GM23338 (cell line): ENCODE results near the gene MYPOP. TPM values are rescaled to one million over a fixed set of nuclear protein-coding genes. Genes with fewer than 3 reads are reported as not detected.

Source experiments
- ATAC-seq: fragments of 200-7000 bp; cut with Tn5 transposase; 3 replicates; pipeline ENCODE4 v1.9.1; 2020
- DNase-seq: peaks from one replicate; pipeline ENCODE4 v3.0.0-alpha.2; 2015; ENCODE audit warnings: low spot score
- H2AFZ ChIP-seq: fragments of 200-600 bp; sonication (generic); 2 replicates; pipeline ENCODE4 v1.8.0; 2016; ENCODE audit warnings: antibody characterized with exemption, mild to moderate bottlenecking, moderate library complexity
- H3F3A ChIP-seq: fragments of 200-600 bp; sonication (generic); replicated peaks from 2 replicates; pipeline ENCODE4 v1.8.0; 2017; ENCODE audit warnings: antibody characterized with exemption, mixed run types, low read depth
- H3K27ac ChIP-seq: fragments of 200-600 bp; sonication (generic); 2 replicates; pipeline ENCODE4 v1.6.1; 2016; ENCODE audit warnings: low read depth
- H3K27me3 ChIP-seq: fragments of 200-600 bp; sonication (generic); 2 replicates; pipeline ENCODE4 v1.8.0; 2016; ENCODE audit warnings: mild to moderate bottlenecking, mixed run types, moderate library complexity; ENCODE audit not compliant: insufficient read depth
- H3K36me3 ChIP-seq: fragments of 200-600 bp; sonication (generic); 2 replicates; pipeline ENCODE4 v1.8.0; 2016; ENCODE audit warnings: mild to moderate bottlenecking; ENCODE audit not compliant: insufficient read depth
- H3K4me1 ChIP-seq: fragments of 200-600 bp; sonication (generic); 2 replicates; pipeline ENCODE4 v1.8.0; 2016; ENCODE audit warnings: mild to moderate bottlenecking, moderate library complexity; ENCODE audit not compliant: insufficient read depth
- H3K4me2 ChIP-seq: fragments of 200-600 bp; sonication (generic); 2 replicates; pipeline ENCODE4 v1.7.1; 2017; ENCODE audit warnings: mixed run types
- H3K4me3 ChIP-seq: fragments of 200-600 bp; sonication (generic); 2 replicates; pipeline ENCODE4 v1.6.1; 2016; ENCODE audit warnings: mixed run types
- H3K79me2 ChIP-seq: fragments of 200-600 bp; sonication (generic); replicated peaks from 2 replicates; pipeline ENCODE4 v1.8.0; 2017; ENCODE audit warnings: mild to moderate bottlenecking; ENCODE audit not compliant: insufficient read depth
- H3K9me2 ChIP-seq: fragments of 200-600 bp; sonication (generic); 2 replicates; pipeline ENCODE4 v1.8.0; 2017; ENCODE audit not compliant: insufficient read depth
- H4K20me1 ChIP-seq: fragments of 200-600 bp; sonication (generic); replicated peaks from 2 replicates; pipeline ENCODE4 v1.8.0; 2017; ENCODE audit warnings: mild to moderate bottlenecking; ENCODE audit not compliant: insufficient read depth
- H3K27ac Mint-ChIP-seq: 2 replicates; pipeline ENCODE4 v1.8.0; 2020; ENCODE audit warnings: inconsistent platforms, mild to moderate bottlenecking, moderate library complexity, mixed read lengths
- H3K27me3 Mint-ChIP-seq: 3 replicates; pipeline ENCODE4 v1.8.0; 2022; ENCODE audit warnings: low read depth, mild to moderate bottlenecking, moderate library complexity, mixed read lengths, inconsistent platforms; ENCODE audit not compliant: insufficient read depth, poor library complexity
- H3K36me3 Mint-ChIP-seq: 3 replicates; pipeline ENCODE4 v1.8.0; 2021; ENCODE audit warnings: low read depth, mild to moderate bottlenecking, inconsistent platforms, moderate library complexity, mixed read lengths
- H3K4me1 Mint-ChIP-seq: 3 replicates; pipeline ENCODE4 v1.8.0; 2020; ENCODE audit warnings: mild to moderate bottlenecking, inconsistent platforms, mixed read lengths
- H3K4me3 Mint-ChIP-seq: 3 replicates; pipeline ENCODE4 v1.8.0; 2021; ENCODE audit warnings: moderate library complexity, mild to moderate bottlenecking, inconsistent platforms, mixed read lengths
- H3K9me3 Mint-ChIP-seq: 3 replicates; pipeline ENCODE4 v1.8.0; 2020; ENCODE audit warnings: moderate library complexity, mild to moderate bottlenecking, inconsistent platforms, mixed read lengths
- CREB1 ChIP-seq: fragments of 250-450 bp; sonication (Bioruptor Pico); IDR thresholded peaks from 2 replicates; pipeline ENCODE4 v1.5.0; 2020; ENCODE audit warnings: low read depth, mild to moderate bottlenecking, moderate library complexity
- CTCF ChIP-seq, 2 experiments: fragments of 200-600 bp in 1 of 2; sonication (generic) in 1 of 2; conservative IDR thresholded peaks; 2 replicates each; pipeline versions ENCODE4 v1.5.1 to v1.6.1; 2016 to 2017; ENCODE audit warnings: antibody characterized with exemption in 2 of 2, low read depth in 2 of 2, mild to moderate bottlenecking in 2 of 2, moderate library complexity in 1 of 2
- ETS1 ChIP-seq: IDR thresholded peaks from 2 replicates; pipeline ENCODE4 v1.6.1; 2016; ENCODE audit warnings: antibody characterized with exemption
- EZH2 ChIP-seq: fragments of 200-600 bp; sonication (generic); IDR thresholded peaks from one replicate; pipeline ENCODE4 v1.8.0; 2017; ENCODE audit warnings: antibody characterized with exemption, mild to moderate bottlenecking, low read depth; ENCODE audit not compliant: unreplicated experiment
- EZH2phosphoT487 ChIP-seq: fragments of 200-600 bp; sonication (generic); IDR thresholded peaks from one replicate; pipeline ENCODE4 v1.8.1; 2018; ENCODE audit warnings: antibody characterized with exemption; ENCODE audit not compliant: unreplicated experiment
- POLR2AphosphoS5 ChIP-seq: IDR thresholded peaks from 2 replicates; pipeline ENCODE4 v1.6.1; 2016; ENCODE audit warnings: antibody characterized with exemption, low read depth
- REST ChIP-seq: IDR thresholded peaks from one replicate; pipeline ENCODE4 v1.6.1; 2018; ENCODE audit warnings: antibody characterized with exemption; ENCODE audit not compliant: unreplicated experiment
- STAT1 ChIP-seq: IDR thresholded peaks from one replicate; pipeline ENCODE4 v1.6.1; 2016; ENCODE audit warnings: antibody characterized with exemption; ENCODE audit not compliant: unreplicated experiment
- ZNF331 ChIP-seq: fragments of 250-450 bp; sonication (Bioruptor Pico); IDR thresholded peaks from 2 replicates; pipeline ENCODE4 v1.5.0; 2020; ENCODE audit warnings: low read depth, mild to moderate bottlenecking, moderate library complexity
- polyA plus RNA-seq: library from polyadenylated mRNA; unstranded; fragments of >200 nt; fragmentation: Nextera tagmentation; extraction: Ambion mirVana; gene quantifications from 2 replicates; pipeline ENCODE4 v1.2.1, GENCODE V29; 2016
- total RNA-seq: library from RNA; depleted of rRNA; stranded (reverse); fragments of >200 nt; shearing (Covaris generic); gene quantifications from 2 replicates; pipeline ENCODE4 v1.2.3, GENCODE V29; 2014

MYPOP gene
- total and polyA plus RNA-seq, 2 experiments from 2014 or later: 3.0 to 6.9 TPM

GRCh38 chr19:45931055-45931454 lies 28.6 kb upstream of the MYPOP start:
- Histone ChIP-seq H3K27ac (no peak overlapping the region), H3K27me3 (peaks cover 26% of the 10 kb centered on the region), H4K20me1 (no peaks in the 10 kb centered on the region), H3K4me2 (no peak overlapping the region), H3K4me3 (no peak overlapping the region), H3K9me2 (no peaks in the 10 kb centered on the region), H2AFZ (no peak overlapping the region), H3K36me3 (no peaks in the 10 kb centered on the region), H3K4me1 (peaks cover 2% of the 10 kb centered on the region; the same call in 1 of the 2 replicates), H3F3A (0 out of 2 replicates have a peak, but pooled peaks cover 7% of the 10 kb centered on the region), H3K79me2 (no peaks in the 10 kb centered on the region)
- no peak for DNase-seq
- H3K4me3 Mint-ChIP-seq: no peak overlapping the region
- H3K27me3 Mint-ChIP-seq: peaks cover 32% of the 10 kb centered on the region
- no peaks in the 10 kb centered on the region for H3K36me3 Mint-ChIP-seq
- H3K27ac Mint-ChIP-seq: no peak overlapping the region
- H3K9me3 Mint-ChIP-seq: no peaks in the 10 kb centered on the region; the same call in 2 of the 3 replicates
- no peak for TF ChIP-seq REST
- no peak for TF ChIP-seq POLR2AphosphoS5
- TF ChIP-seq STAT1: no peak
- TF ChIP-seq CTCF (conservative IDR thresholded peaks at IDR 0.05; ENCODE audit: low read depth in 2 of 2): peak; percentile 8 to 59; a peak in 2 of 4 replicates
- H3K4me1 Mint-ChIP-seq: peaks cover 16% of the 10 kb centered on the region
- ATAC-seq: no peak

GRCh38 chr19:45929247-45929646 lies 26.8 kb upstream of the MYPOP start:
- no peak overlapping the region for H3K27ac ChIP-seq
- no peak overlapping the region for H3K4me2 ChIP-seq
- H3F3A ChIP-seq: no peaks in the 10 kb centered on the region
- DNase-seq: no peak
- no peaks in the 10 kb centered on the region; the same call in 2 of the 3 replicates for H3K9me3 Mint-ChIP-seq
- H3K4me1 ChIP-seq: no peaks in the 10 kb centered on the region
- no peak overlapping the region for H3K4me3 ChIP-seq
- no peak overlapping the region for H2AFZ ChIP-seq
- no peak for ATAC-seq
- no peaks in the 10 kb centered on the region for H4K20me1 ChIP-seq
- H3K9me2 ChIP-seq: no peaks in the 10 kb centered on the region
- H3K36me3 Mint-ChIP-seq: no peaks in the 10 kb centered on the region
- H3K27ac Mint-ChIP-seq: no peak overlapping the region
- H3K4me3 Mint-ChIP-seq: no peak overlapping the region
- H3K27me3 ChIP-seq: peaks cover 26% of the 10 kb centered on the region
- H3K27me3 Mint-ChIP-seq: peaks cover 36% of the 10 kb centered on the region
- no peaks in the 10 kb centered on the region for H3K79me2 ChIP-seq
- H3K36me3 ChIP-seq: no peaks in the 10 kb centered on the region
- H3K4me1 Mint-ChIP-seq: peaks cover 6% of the 10 kb centered on the region
- TF ChIP-seq ZNF331 (CRISPR knock-in tag) (no peak), EZH2phosphoT487 (no peak), ETS1 (no peak), REST (no peak), POLR2AphosphoS5 (no peak), CTCF (conservative IDR thresholded peaks at IDR 0.05; ENCODE audit: low read depth in 2 of 2) (no peak), CREB1 (CRISPR knock-in tag) (no peak), EZH2 (no peak), STAT1 (no peak)
